ENCODE results near the gene HGFAC.

HGFAC gene

GRCh38 chr4:3420956-3421355 lies 20.8 kb upstream of the HGFAC start:
- H2BK120ac ChIP-seq (ENCODE audit: low read depth, low read length), result no peak overlapping the region
- H3K18ac ChIP-seq (ENCODE audit: low read depth in 1 of 2, low read length in 2 of 2), result no peak overlapping the region
- no peak overlapping the region for H4K91ac ChIP-seq (ENCODE audit: low read length)
- H3K4me1 ChIP-seq (ENCODE audit: control insufficient read depth, insufficient read depth, low read depth, low read length), result peaks cover 2% of the 10 kb centered on the region
- H3K79me1 ChIP-seq (replicated peaks; ENCODE audit: low read length, poor library complexity, severe bottlenecking), result peaks cover 2% of the 10 kb centered on the region
- H3K4me3 ChIP-seq (ENCODE audit: insufficient read depth in 1 of 2, low read depth in 1 of 2, low read length in 2 of 2), result no peak overlapping the region
- no peak overlapping the region for H2BK5ac ChIP-seq (ENCODE audit: low read depth, low read length, poor library complexity, severe bottlenecking)
- no peak overlapping the region for H3K23ac ChIP-seq (ENCODE audit: low read length in 2 of 2)
- H3K9me3 ChIP-seq (ENCODE audit: control insufficient read depth, low read length), result no peaks in the 10 kb centered on the region
- WGBS, result 92% methylated on average over 8 of the region's 10 CpGs
- no peak overlapping the region for H2AK5ac ChIP-seq (ENCODE audit: low read length, severe bottlenecking)
- H2AFZ ChIP-seq (ENCODE audit: low read depth, low read length), result no peak overlapping the region
- H3K36me3 ChIP-seq (ENCODE audit: control insufficient read depth in 1 of 2, insufficient read depth in 2 of 2, low read depth in 1 of 2, low read length in 2 of 2), result peaks cover 41 to 75% of the 10 kb centered on the region in 2 experiments
- H3K27me3 ChIP-seq (ENCODE audit: control insufficient read depth in 1 of 2, insufficient read depth in 1 of 2, low read length in 2 of 2), result no peaks in the 10 kb centered on the region
- no peak overlapping the region for H2BK15ac ChIP-seq (ENCODE audit: low read depth, poor library complexity, severe bottlenecking)
- H3K9ac ChIP-seq (ENCODE audit: low read length), result no peak overlapping the region
- DNase-seq, result no peak
- H3K27ac ChIP-seq (ENCODE audit: low read length, poor library complexity, severe bottlenecking), result no peak overlapping the region
- H4K8ac ChIP-seq (ENCODE audit: low read length), result no peak overlapping the region
- H3K4me2 ChIP-seq (ENCODE audit: low read length, poor library complexity, severe bottlenecking), result no peak overlapping the region
- peak overlapping the region in 1 of 2 experiments; percentile 5 for H3K4ac ChIP-seq (ENCODE audit: low read depth in 1 of 2, low read length in 2 of 2)
- H2BK12ac ChIP-seq (ENCODE audit: low read length in 2 of 2), result no peak overlapping the region
- H3K14ac ChIP-seq (ENCODE audit: low read length in 2 of 2), result no peak overlapping the region

- H3K18ac ChIP-seq (ENCODE audit: low read depth in 1 of 2, low read length in 2 of 2), result no peak overlapping the region
- H2AK5ac ChIP-seq (ENCODE audit: low read length, severe bottlenecking), result no peak overlapping the region
- H3K4me1 ChIP-seq (ENCODE audit: control insufficient read depth, insufficient read depth, low read depth, low read length), result peaks cover 2% of the 10 kb centered on the region
- no peaks in the 10 kb centered on the region for H3K27me3 ChIP-seq (ENCODE audit: control insufficient read depth in 1 of 2, insufficient read depth in 1 of 2, low read length in 2 of 2)
- no peak overlapping the region for H2AFZ ChIP-seq (ENCODE audit: low read depth, low read length)
- no peak overlapping the region for H2BK12ac ChIP-seq (ENCODE audit: low read length in 2 of 2)
- H3K9me3 ChIP-seq (ENCODE audit: control insufficient read depth, low read length), result no peaks in the 10 kb centered on the region
- no peak for DNase-seq
- no peak overlapping the region for H3K4me2 ChIP-seq (ENCODE audit: low read length, poor library complexity, severe bottlenecking)
- peaks cover 2% of the 10 kb centered on the region for H3K79me1 ChIP-seq (replicated peaks; ENCODE audit: low read length, poor library complexity, severe bottlenecking)
- no peak overlapping the region for H4K8ac ChIP-seq (ENCODE audit: low read length)
- H3K27ac ChIP-seq (ENCODE audit: low read length, poor library complexity, severe bottlenecking), result no peak overlapping the region
- H3K36me3 ChIP-seq (ENCODE audit: control insufficient read depth in 1 of 2, insufficient read depth in 2 of 2, low read depth in 1 of 2, low read length in 2 of 2), result peaks cover 36 to 73% of the 10 kb centered on the region in 2 experiments
- no peak overlapping the region for H4K91ac ChIP-seq (ENCODE audit: low read length)
- 82% methylated on average over 12 of the region's 12 CpGs for WGBS
- H2BK15ac ChIP-seq (ENCODE audit: low read depth, poor library complexity, severe bottlenecking), result no peak overlapping the region
- no peak overlapping the region for H3K4ac ChIP-seq (ENCODE audit: low read depth in 1 of 2, low read length in 2 of 2)
- H2BK120ac ChIP-seq (ENCODE audit: low read depth, low read length), result no peak overlapping the region
- no peak overlapping the region for H3K4me3 ChIP-seq (ENCODE audit: insufficient read depth in 1 of 2, low read depth in 1 of 2, low read length in 2 of 2)
- no peak overlapping the region for H3K14ac ChIP-seq (ENCODE audit: low read length in 2 of 2)
- H3K9ac ChIP-seq (ENCODE audit: low read length), result no peak overlapping the region
- H2BK5ac ChIP-seq (ENCODE audit: low read depth, low read length, poor library complexity, severe bottlenecking), result no peak overlapping the region
- H3K23ac ChIP-seq (ENCODE audit: low read length in 2 of 2), result no peak overlapping the region
These were observed 20.3 kb upstream of the HGFAC start for GRCh38 chr4:3421470-3421869.

GRCh38 chr4:3422241-3422801 lies 19.4 kb upstream of the HGFAC start:
- WGBS, result 94% methylated on average over 29 of the region's 29 CpGs
- peaks cover 2% of the 10 kb centered on the region for H3K79me1 ChIP-seq (replicated peaks; ENCODE audit: low read length, poor library complexity, severe bottlenecking)
- H2BK15ac ChIP-seq (ENCODE audit: low read depth, poor library complexity, severe bottlenecking), result no peak overlapping the region
- H4K8ac ChIP-seq (ENCODE audit: low read length), result no peak overlapping the region
- H3K14ac ChIP-seq (ENCODE audit: low read length in 2 of 2), result no peak overlapping the region
- H3K27me3 ChIP-seq (ENCODE audit: control insufficient read depth in 1 of 2, insufficient read depth in 1 of 2, low read length in 2 of 2), result no peaks in the 10 kb centered on the region
- no peak overlapping the region for H2BK12ac ChIP-seq (ENCODE audit: low read length in 2 of 2)
- no peak overlapping the region for H3K23ac ChIP-seq (ENCODE audit: low read length in 2 of 2)
- no peak overlapping the region for H3K27ac ChIP-seq (ENCODE audit: low read length, poor library complexity, severe bottlenecking)
- no peak overlapping the region for H2BK120ac ChIP-seq (ENCODE audit: low read depth, low read length)
- H3K9me3 ChIP-seq (ENCODE audit: control insufficient read depth, low read length), result no peaks in the 10 kb centered on the region
- H3K4me2 ChIP-seq (ENCODE audit: low read length, poor library complexity, severe bottlenecking), result no peak overlapping the region
- DNase-seq, result no peak
- peaks cover 2% of the 10 kb centered on the region for H3K4me1 ChIP-seq (ENCODE audit: control insufficient read depth, insufficient read depth, low read depth, low read length)
- no peak overlapping the region for H2BK5ac ChIP-seq (ENCODE audit: low read depth, low read length, poor library complexity, severe bottlenecking)
- no peak overlapping the region for H4K91ac ChIP-seq (ENCODE audit: low read length)
- no peak overlapping the region for H3K4me3 ChIP-seq (ENCODE audit: insufficient read depth in 1 of 2, low read depth in 1 of 2, low read length in 2 of 2)
- H3K9ac ChIP-seq (ENCODE audit: low read length), result no peak overlapping the region
- H3K18ac ChIP-seq (ENCODE audit: low read depth in 1 of 2, low read length in 2 of 2), result no peak overlapping the region
- no peak overlapping the region for H3K4ac ChIP-seq (ENCODE audit: low read depth in 1 of 2, low read length in 2 of 2)
- peaks cover 29 to 73% of the 10 kb centered on the region in 2 experiments for H3K36me3 ChIP-seq (ENCODE audit: control insufficient read depth in 1 of 2, insufficient read depth in 2 of 2, low read depth in 1 of 2, low read length in 2 of 2)
- H2AFZ ChIP-seq (ENCODE audit: low read depth, low read length), result no peak overlapping the region
- H2AK5ac ChIP-seq (ENCODE audit: low read length, severe bottlenecking), result no peak overlapping the region

- no peak overlapping the region for H3K9ac ChIP-seq (ENCODE audit: low read length)
- H3K4me1 ChIP-seq (ENCODE audit: control insufficient read depth, insufficient read depth, low read depth, low read length), result peaks cover 2% of the 10 kb centered on the region
- no peaks in the 10 kb centered on the region for H3K27me3 ChIP-seq (ENCODE audit: control insufficient read depth in 1 of 2, insufficient read depth in 1 of 2, low read length in 2 of 2)
- H3K36me3 ChIP-seq (ENCODE audit: control insufficient read depth in 1 of 2, insufficient read depth in 2 of 2, low read depth in 1 of 2, low read length in 2 of 2), result peaks cover 24 to 72% of the 10 kb centered on the region in 2 experiments
- H2AK5ac ChIP-seq (ENCODE audit: low read length, severe bottlenecking), result no peak overlapping the region
- H3K9me3 ChIP-seq (ENCODE audit: control insufficient read depth, low read length), result no peaks in the 10 kb centered on the region
- H3K4me3 ChIP-seq (ENCODE audit: insufficient read depth in 1 of 2, low read depth in 1 of 2, low read length in 2 of 2), result no peak overlapping the region
- H3K4me2 ChIP-seq (ENCODE audit: low read length, poor library complexity, severe bottlenecking), result no peak overlapping the region
- H3K27ac ChIP-seq (ENCODE audit: low read length, poor library complexity, severe bottlenecking), result no peak overlapping the region
- H4K91ac ChIP-seq (ENCODE audit: low read length), result no peak overlapping the region
- no peak overlapping the region for H2BK15ac ChIP-seq (ENCODE audit: low read depth, poor library complexity, severe bottlenecking)
- DNase-seq, result no peak
- H3K23ac ChIP-seq (ENCODE audit: low read length in 2 of 2), result no peak overlapping the region
- 95% methylated on average over 19 of the region's 19 CpGs for WGBS
- H3K79me1 ChIP-seq (replicated peaks; ENCODE audit: low read length, poor library complexity, severe bottlenecking), result peaks cover 2% of the 10 kb centered on the region
- no peak overlapping the region for H2AFZ ChIP-seq (ENCODE audit: low read depth, low read length)
- H4K8ac ChIP-seq (ENCODE audit: low read length), result no peak overlapping the region
- no peak overlapping the region for H2BK5ac ChIP-seq (ENCODE audit: low read depth, low read length, poor library complexity, severe bottlenecking)
- H3K4ac ChIP-seq (ENCODE audit: low read depth in 1 of 2, low read length in 2 of 2), result no peak overlapping the region
- H3K14ac ChIP-seq (ENCODE audit: low read length in 2 of 2), result no peak overlapping the region
- H2BK12ac ChIP-seq (ENCODE audit: low read length in 2 of 2), result no peak overlapping the region
- H2BK120ac ChIP-seq (ENCODE audit: low read depth, low read length), result no peak overlapping the region
- no peak overlapping the region for H3K18ac ChIP-seq (ENCODE audit: low read depth in 1 of 2, low read length in 2 of 2)
These were observed 18.9 kb upstream of the HGFAC start for GRCh38 chr4:3422808-3423297.
